NCI-H82 treated with DMSO at 0.1 percent for 48 hours (cell line): ENCODE results near the gene SPEM2.
"Not testable (repeated sequence)": the region's sequence is repeated elsewhere in the genome, so short reads cannot be mapped to it uniquely, and the experiment has no call there.

ENCODE experiments used
- DNase-seq: peaks from one replicate; lab custom pipeline; 2025; ENCODE audit not compliant: unreplicated experiment; lab: John Stamatoyannopoulos, UW

Gene SPEM2

DNA sequence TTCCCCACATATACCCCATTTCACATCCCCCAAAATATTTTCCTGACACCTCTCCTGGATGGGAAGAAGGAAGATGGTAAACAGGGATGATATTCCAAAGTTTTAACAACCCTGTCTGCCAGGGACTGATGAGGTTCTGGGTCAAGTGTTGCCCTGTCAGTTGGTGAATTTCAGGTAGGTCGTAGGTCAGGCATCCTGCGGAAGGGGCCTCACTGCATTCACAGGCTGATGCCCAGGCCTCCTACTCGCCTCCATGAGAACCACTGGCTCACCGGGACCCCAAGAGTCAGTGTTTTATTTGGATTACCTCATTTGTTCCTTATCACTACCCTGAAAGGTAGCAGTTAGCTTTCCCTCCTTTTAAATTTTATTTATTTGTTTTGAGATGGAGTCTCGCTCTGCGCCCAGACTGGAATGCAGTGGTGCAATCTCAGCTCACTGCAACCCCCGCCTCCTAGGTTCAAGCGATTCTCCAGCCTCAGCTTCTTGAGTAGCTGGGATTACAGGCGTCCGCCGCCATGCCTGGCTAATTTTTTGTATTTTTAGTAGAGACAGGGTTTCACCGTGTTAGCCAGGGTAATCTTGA, 43.5 kb downstream of the SPEM2 start:
- DNase-seq: no peak

DNA sequence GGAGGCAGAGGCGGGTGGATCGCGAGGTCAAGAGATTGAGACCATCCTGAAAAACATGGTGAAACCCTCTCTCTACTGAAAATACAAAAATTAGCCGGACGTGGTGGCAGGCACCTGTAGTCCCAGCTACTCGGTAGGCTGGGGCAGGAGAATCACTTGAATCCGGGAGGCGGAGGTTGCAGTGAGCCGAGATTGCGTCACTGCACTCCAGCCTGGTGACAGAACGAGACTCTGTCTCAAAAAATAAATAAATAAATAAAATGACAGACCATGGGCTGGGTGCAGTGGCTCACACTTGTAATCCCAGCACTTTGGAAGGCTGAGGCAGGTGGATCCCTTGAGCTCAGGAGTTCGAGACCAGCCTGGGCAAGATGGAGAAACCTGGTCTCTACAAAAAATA, 44.4 kb downstream of the SPEM2 start:
- DNase-seq: not testable (repeated sequence)

DNA sequence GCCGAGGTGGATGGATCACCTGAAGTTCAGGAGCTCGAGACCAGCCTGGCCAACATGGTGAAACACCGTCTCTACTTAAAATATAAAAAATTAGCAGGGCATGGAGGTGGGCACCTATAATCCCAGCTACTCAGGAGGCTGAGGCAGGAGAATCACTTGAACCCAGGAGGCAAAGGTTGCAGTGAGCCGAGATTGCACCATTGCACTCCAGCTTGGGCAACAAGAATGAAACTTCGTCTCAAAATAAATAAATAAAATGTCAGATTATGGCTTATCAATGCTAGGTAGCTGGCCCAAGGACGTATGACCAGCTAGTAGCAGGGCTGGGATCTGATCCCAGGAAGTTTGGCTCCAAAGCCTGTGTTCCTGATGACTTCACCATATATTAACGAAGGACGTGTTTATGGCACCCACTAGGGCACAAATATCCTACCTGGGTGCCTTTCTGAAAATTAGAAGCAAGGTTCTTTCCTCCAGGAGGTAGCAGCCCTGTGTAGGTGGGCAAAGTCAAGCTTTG, 45.1 kb downstream of the SPEM2 start:
- DNase-seq: not testable (repeated sequence)

DNA sequence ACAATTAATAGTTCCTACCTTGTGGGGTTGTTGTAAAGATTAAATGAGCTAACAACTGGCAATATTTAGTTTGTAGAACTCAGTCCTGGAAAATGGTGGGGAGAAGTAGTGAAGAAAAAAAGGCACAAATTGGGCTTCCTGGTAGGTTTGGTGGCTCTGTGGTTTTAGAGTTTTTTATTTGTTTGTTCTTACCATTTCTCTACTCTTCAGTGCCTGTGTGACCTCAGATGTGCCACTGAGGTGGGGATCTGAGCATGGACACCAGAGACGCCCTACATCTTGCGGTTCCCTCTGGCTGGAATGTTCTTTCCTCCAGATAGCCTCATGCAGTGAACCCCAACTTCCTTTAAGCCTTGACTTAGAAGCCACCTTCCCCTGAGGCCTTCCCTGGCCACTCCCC, 46.3 kb downstream of the SPEM2 start:
- DNase-seq: no peak

DNA sequence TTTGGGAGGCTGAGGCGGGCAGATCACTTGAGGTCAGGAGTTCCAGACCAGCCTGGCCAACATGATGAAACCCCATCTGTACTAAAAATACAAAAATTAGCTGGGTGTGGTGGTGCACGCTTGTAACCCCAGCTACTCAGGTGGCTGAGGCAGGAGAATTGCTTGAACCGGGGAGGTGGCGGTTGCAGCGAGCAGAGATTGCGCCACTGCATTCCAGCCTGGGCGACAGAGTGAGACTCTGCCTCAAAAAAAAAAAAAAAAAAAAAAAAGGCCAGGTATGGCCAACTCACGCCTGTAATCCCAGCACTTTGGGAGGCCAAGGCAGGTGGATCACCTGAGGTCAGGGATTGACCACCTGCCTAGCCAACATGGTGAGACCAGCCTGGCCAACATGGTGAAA, 49.4 kb downstream of the SPEM2 start:
- DNase-seq: not testable (repeated sequence)

DNA sequence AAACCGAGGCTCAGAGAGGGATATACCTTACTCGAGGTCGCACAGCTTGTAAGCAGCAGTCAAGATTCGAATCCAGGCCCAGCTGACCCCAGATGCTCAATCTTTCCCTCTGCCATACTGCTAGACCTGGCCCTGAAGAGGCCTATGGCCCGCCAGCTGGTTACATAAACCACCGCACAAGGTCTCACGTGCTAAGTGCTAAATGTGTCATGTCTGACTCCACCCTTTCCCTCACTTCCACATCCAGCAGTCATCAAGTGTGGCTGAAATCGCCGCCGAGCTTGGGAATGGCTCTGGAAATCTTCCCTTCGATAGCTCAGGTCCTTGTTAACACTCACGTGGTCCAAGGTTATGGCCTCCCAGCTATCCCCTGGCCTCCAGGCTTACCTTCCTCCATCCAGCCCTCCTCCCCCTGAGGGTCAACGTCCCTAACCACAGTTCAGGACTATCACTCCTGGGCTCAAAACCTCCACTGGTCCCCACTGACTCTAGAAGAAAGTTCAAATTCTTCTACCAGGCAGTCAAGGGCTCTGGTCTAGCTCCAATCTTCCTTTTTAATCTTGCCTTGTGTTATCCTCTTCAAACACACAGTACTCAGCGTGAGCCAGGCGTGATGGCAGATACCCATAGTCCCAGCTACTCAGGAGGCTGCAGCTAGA, 50.5 kb downstream of the SPEM2 start:
- DNase-seq: no peak

DNA sequence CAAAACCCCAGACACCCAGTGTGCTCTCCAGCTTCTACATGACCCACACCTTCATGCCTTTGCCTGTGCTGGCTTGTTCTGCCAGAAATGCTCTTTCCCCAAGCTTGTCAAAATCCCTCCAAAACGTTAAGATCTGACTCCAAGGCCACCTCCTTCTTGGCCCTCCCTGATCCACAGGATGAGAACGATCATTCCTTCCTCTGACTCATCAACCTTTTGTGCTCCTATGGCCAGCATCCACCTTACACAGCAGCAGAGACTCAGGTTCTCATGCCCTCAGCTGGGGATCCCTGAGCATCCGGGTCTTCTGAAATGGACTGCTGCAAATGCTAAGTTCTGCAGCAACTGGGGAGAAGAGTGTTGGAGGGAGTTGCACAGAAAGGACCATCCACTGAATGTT, 51.1 kb downstream of the SPEM2 start:
- DNase-seq: no peak

DNA sequence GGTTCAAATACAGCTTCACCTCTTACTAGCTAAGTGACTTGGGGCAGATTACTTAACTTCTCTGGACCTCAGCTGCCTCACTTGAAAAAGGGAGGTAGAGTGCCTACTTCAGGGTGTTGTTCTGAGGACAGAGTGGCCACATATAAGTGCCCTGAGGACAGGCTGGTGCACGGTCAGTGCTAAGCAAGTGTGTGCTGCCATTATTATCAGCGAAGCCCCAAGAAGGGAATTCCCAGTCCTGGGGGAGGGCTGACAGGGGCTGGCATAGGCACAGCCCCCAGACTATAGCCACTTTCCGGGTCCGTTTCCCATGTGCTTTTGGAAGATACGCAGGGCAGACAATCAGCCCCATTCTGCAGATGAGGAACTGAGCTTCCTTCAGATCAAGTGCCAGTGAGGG, 51.5 kb downstream of the SPEM2 start:
- no peak for DNase-seq
